ENCODE measurements around the gene C1RL.

GRCh38 chr12:7154901-7155470 lies 46.0 kb upstream of the C1RL start:
- TF ChIP-seq CTCF (conservative IDR thresholded peaks at IDR 0.05), result no peak
- no peak for TF ChIP-seq EZH2 (IDR thresholded peaks at IDR 0.05; ENCODE audit: low read depth)

Data from PC-9 (cell line).